Keratinocyte (primary cell): ENCODE data around the gene ZNF302.
"Not testable (repeated sequence)": the region's sequence is repeated elsewhere in the genome, so short reads cannot be mapped to it uniquely, and the experiment has no call there.

ENCODE experiments used
- EZH2 ChIP-seq: IDR thresholded peaks from one replicate; pipeline ENCODE4 v1.6.1; 2012; ENCODE audit warnings: inconsistent platforms, mild to moderate bottlenecking, low read length, moderate library complexity
- TF ChIP-seq, protein P1 (sequence below), 3 experiments: IDR thresholded peaks in 1 of 3; conservative IDR thresholded peaks in 1 of 3; optimal IDR thresholded peaks in 1 of 3; 2 replicates in 2 of 3; 3 replicates in 1 of 3; pipeline versions ENCODE3 to v1.5.1; 2011; ENCODE audit warnings: low read length in 3 of 3, mild to moderate bottlenecking in 3 of 3, moderate library complexity in 2 of 3, control low read depth in 1 of 3, inconsistent platforms in 1 of 3; ENCODE audit not compliant: insufficient read depth in 2 of 3; ENCODE audit errors: extremely low read depth in 1 of 3

DNA sequence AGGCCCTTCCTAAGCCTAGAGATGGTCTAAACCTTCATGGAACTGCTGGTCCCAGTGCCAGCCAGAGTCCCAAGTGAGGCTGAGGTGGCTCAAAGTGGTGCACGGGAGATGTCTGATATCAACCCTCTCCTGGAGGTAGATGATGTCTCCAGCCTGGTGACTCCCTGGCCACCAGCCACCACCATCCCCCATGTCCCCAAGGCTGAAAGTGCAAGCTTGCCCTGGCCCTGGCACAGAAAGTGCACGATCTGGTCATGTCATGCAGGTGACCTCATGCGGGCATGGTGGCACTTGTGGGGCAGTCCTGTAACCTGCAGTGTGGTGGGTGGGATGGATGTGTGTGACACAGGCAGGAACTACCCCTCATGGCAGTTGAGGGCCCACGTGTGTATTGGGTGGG, 12.2 kb upstream of the ZNF302 start:
- TF ChIP-seq, protein P1, sequence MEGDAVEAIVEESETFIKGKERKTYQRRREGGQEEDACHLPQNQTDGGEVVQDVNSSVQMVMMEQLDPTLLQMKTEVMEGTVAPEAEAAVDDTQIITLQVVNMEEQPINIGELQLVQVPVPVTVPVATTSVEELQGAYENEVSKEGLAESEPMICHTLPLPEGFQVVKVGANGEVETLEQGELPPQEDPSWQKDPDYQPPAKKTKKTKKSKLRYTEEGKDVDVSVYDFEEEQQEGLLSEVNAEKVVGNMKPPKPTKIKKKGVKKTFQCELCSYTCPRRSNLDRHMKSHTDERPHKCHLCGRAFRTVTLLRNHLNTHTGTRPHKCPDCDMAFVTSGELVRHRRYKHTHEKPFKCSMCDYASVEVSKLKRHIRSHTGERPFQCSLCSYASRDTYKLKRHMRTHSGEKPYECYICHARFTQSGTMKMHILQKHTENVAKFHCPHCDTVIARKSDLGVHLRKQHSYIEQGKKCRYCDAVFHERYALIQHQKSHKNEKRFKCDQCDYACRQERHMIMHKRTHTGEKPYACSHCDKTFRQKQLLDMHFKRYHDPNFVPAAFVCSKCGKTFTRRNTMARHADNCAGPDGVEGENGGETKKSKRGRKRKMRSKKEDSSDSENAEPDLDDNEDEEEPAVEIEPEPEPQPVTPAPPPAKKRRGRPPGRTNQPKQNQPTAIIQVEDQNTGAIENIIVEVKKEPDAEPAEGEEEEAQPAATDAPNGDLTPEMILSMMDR (optimal IDR thresholded peaks at IDR 0.05 in 1 of 3, IDR thresholded peaks at IDR 0.05 in 1 of 3, conservative IDR thresholded peaks at IDR 0.05 in 1 of 3; ENCODE audit: extremely low read depth in 1 of 3, insufficient read depth in 2 of 3, low read length in 3 of 3): not testable (repeated sequence)
- TF ChIP-seq EZH2: not testable (repeated sequence)
